OCI-LY3 (cell line): ENCODE data around the gene DHX15.

ENCODE experiments used
- CTCF ChIP-seq: fragments of 200-600, 300-600 bp; sonication (generic); IDR thresholded peaks from 2 replicates; pipeline ENCODE4 v1.5.1; 2014; ENCODE audit warnings: antibody characterized with exemption, low read length, low read depth
- EZH2phosphoT487 ChIP-seq: fragments of 200-600 bp; shearing (Covaris generic); IDR thresholded peaks from 2 replicates; pipeline ENCODE4 v1.6.1; 2018; ENCODE audit warnings: antibody characterized with exemption, mixed run types, low read depth

DNA sequence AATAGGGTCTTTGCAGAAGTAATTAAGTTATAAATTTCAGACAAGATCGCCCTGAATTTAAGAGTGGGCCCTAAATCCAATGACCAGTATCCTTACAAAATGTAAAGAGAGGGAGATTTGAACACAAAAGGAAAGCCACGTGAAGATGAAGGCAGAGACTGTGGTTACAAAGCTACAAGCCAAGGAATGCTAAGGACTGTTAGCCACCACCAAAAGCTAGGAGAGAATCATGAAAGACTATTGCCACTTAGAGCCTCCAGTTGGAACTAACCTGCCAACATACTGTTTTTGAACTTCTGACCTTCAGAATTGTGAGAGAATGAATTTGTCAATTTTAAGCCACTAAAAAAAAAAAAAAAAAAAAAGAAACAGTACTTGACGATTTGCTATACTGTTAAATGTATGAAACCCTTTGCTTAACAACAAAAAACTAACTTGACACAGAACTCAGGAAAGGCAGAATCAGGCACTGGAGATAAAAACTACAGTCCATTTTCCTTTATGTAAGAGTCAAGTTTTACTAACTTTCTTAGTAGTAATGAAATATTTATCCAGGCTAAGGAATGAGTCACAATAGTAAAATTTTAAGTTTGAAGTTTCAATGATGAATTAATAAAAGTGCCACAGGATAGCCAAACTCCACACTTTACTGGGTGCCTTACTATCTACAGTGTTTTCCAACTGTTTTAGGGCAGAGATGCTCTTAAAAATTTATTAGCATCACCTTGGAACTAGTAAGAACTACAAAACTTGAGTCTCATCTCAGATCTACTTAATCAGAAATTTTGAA is 25.1 kb downstream of the DHX15 start:
- TF ChIP-seq CTCF (no peak), EZH2phosphoT487 (no peak)
